Lung (tissue), 12 donors: Measurements from ENCODE around the gene GCK. TPM values are rescaled to one million over a fixed set of nuclear protein-coding genes. Genes with fewer than 3 reads are reported as not detected.

Experiments used
- ATAC-seq: fragments of 200-7000 bp; cut with Tn5 transposase; one replicate; pipeline ENCODE4 v1.9.1; 2020; ENCODE audit warnings: moderate number of reproducible peaks; ENCODE audit not compliant: insufficient read depth, low FRiP score
- DNase-seq, 3 donors: peaks; one replicate each; pipeline ENCODE4 v3.0.0-alpha.2; 2013 to 2017
- H3K27ac ChIP-seq, 2 donors: one replicate each; pipeline ENCODE4 v1.5.1; 2013; ENCODE audit warnings: mild to moderate bottlenecking in 2 of 2, moderate library complexity in 2 of 2, control low read depth in 1 of 2, inconsistent platforms in 1 of 2, low read depth in 1 of 2, low read length in 1 of 2
- H3K27me3 ChIP-seq, 3 donors: one replicate each; pipeline ENCODE4 v1.5.1; 2013; ENCODE audit warnings: low read length in 2 of 3; ENCODE audit not compliant: control insufficient read depth in 3 of 3, insufficient read depth in 3 of 3
- H3K36me3 ChIP-seq, 4 donors: one replicate each; pipeline ENCODE4 v1.5.1; 2013; ENCODE audit warnings: low read length in 4 of 4, mild to moderate bottlenecking in 1 of 4, moderate library complexity in 1 of 4; ENCODE audit not compliant: control insufficient read depth in 4 of 4, insufficient read depth in 4 of 4
- H3K4me1 ChIP-seq, 5 donors: one replicate each; pipeline ENCODE4 v1.5.1; 2013; ENCODE audit warnings: low read length in 5 of 5, mild to moderate bottlenecking in 2 of 5, moderate library complexity in 1 of 5; ENCODE audit not compliant: control insufficient read depth in 5 of 5, insufficient read depth in 5 of 5
- H3K4me3 ChIP-seq: one replicate; pipeline ENCODE4 v1.5.1; 2013; ENCODE audit warnings: mild to moderate bottlenecking, control low read depth, moderate library complexity
- H3K9ac ChIP-seq, 2 donors: one replicate each; pipeline ENCODE4 v1.5.1; 2013; ENCODE audit warnings: low read length in 2 of 2, control low read depth in 1 of 2; ENCODE audit not compliant: insufficient read depth in 1 of 2
- H3K9me3 ChIP-seq, 4 donors: one replicate each; pipeline ENCODE4 v1.5.1; 2013; ENCODE audit warnings: low read length in 3 of 4, mild to moderate bottlenecking in 1 of 4, moderate library complexity in 1 of 4; ENCODE audit not compliant: control insufficient read depth in 4 of 4, insufficient read depth in 3 of 4
- CTCF ChIP-seq: IDR thresholded peaks from 2 replicates; pipeline ENCODE4 v1.5.1; 2012; ENCODE audit warnings: mild to moderate bottlenecking; ENCODE audit errors: control extremely low read depth, extremely low read depth
- WGBS, 2 donors: extraction: QIAGEN DNeasy Blood & Tissue Kit; methylation state at CpG; one replicate each; pipeline ENCODE4 v1.1.7; 2013; 5-methylcytosine and 5-hydroxymethylcytosine counted together
- polyA plus RNA-seq, 2 donors: library from polyadenylated mRNA; stranded (reverse); fragments of 200-250 nt; gene quantifications; one replicate each; pipeline ENCODE4 v1.2.1, GENCODE V29; 2013
- total RNA-seq, 2 donors: library from RNA; depleted of rRNA in 1 of 2; stranded (reverse); fragments of >200 nt in 1 of 2; gene quantifications; one replicate each; pipeline ENCODE4 v1.2.1, GENCODE V29; 2014 to 2021
- donor health status: control.
- donor health status: control.
- donor health status: Bipolar disorder and iron deficiency.
- donor health status: healthy.
- donor health status: DM: yes; HTN: yes; CAD: no.

The GCK gene
- total and polyA plus RNA-seq, 4 donors, result 0.25 to 1.1 (median 0.43) TPM

GRCh38 chr7:44136731-44137130, 52.5 kb downstream of the GCK start:
- Histone ChIP-seq H3K4me1 (peaks cover 0 to 11% (median 2%) of the 10 kb centered on the region in 5 donors), H3K4me3 (no peak overlapping the region), H3K27me3 (no peaks in the 10 kb centered on the region), H3K9ac (no peak overlapping the region), H3K36me3 (no peaks in the 10 kb centered on the region), H3K9me3 (no peaks in the 10 kb centered on the region), H3K27ac (no peak overlapping the region)
- WGBS, 2 donors, result 87 to 96% methylated on average over 5 of the region's 5 CpGs
- DNase-seq, result no peak
- TF ChIP-seq CTCF, result no peak
- ATAC-seq, result no peak

DNA sequence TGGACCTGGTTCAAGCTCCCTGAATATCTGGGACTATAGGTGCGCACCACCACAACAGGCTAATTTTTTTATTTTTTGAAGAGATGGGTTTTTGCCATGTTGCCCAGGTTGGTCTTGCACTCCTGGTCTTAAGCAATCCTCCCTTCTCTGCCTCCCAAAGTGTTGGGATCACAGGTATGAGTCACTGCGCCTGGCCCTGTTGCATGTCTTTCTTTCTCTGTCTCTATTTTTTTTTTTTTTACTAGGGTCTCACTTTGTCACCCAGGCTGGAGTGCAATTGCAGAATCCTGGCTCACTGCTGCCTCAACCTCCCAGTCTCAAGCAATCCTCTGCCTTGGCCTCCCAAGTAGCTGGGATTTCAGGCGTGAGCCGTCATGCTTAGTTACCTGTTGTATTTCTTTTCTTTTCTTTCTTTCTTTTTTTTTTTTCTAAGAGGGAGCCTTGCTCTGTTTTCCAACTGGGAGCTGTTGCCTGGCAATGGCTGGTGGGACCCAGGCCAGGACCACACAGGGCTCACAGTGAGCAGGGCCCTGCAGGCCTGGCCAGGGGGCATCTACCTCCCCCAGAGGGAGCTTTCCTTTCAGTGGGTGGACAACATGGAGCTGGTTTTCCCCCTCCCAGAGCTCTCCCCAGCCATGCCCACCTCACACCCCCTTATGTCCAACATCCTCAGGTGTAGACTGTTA, 54.2 kb downstream of the GCK start:
- ATAC-seq (no peak), DNase-seq (peak; percentile 41 to 51 (median 47))
- H3K27me3 ChIP-seq, result no peaks in the 10 kb centered on the region
- H3K9ac ChIP-seq, result no peak overlapping the region
- no peak for TF ChIP-seq CTCF
- H3K27ac ChIP-seq, result no peak overlapping the region
- H3K4me1 ChIP-seq, result peaks cover 0 to 12% (median 0%) of the 10 kb centered on the region in 5 donors
- H3K36me3 ChIP-seq, result no peaks in the 10 kb centered on the region
- WGBS, 2 donors, result 93 to 96% methylated on average over 4 of the region's 4 CpGs
- no peaks in the 10 kb centered on the region for H3K9me3 ChIP-seq
- no peak overlapping the region for H3K4me3 ChIP-seq

- Histone ChIP-seq H3K27me3 (no peaks in the 10 kb centered on the region), H3K36me3 (no peaks in the 10 kb centered on the region), H3K4me1 (peaks cover 0 to 12% (median 2%) of the 10 kb centered on the region in 5 donors), H3K27ac (no peak overlapping the region), H3K4me3 (no peak overlapping the region), H3K9ac (no peak overlapping the region), H3K9me3 (no peaks in the 10 kb centered on the region)
- TF ChIP-seq CTCF, result no peak
- WGBS, 2 donors, result 75 to 84% methylated on average over 3 of the region's 3 CpGs
- DNase-seq (no peak), ATAC-seq (no peak)
These were observed 55.9 kb downstream of the GCK start for GRCh38 chr7:44133295-44133694.

- ATAC-seq, result no peak
- H3K27ac ChIP-seq, result peak overlapping the region in 1 of 2 donors; percentile 81
- 67 to 83% methylated on average over 2 of the region's 2 CpGs for WGBS, 2 donors
These were observed 57.2 kb downstream of the GCK start for GRCh38 chr7:44132039-44132438.

More at GRCh38 chr7:44132039-44132438, 57.2 kb downstream of the GCK start:
- Histone ChIP-seq H3K4me3 (no peak overlapping the region), H3K27me3 (no peaks in the 10 kb centered on the region), H3K9ac (no peak overlapping the region), H3K36me3 (no peaks in the 10 kb centered on the region), H3K9me3 (no peaks in the 10 kb centered on the region), H3K4me1 (peaks cover 0 to 12% (median 2%) of the 10 kb centered on the region in 5 donors)
- no peak for DNase-seq
- no peak for TF ChIP-seq CTCF
